BLaER1 treated with 17β-estradiol and CSF1 and Interleukin-3, amounts not matched to agents 10 nM and 100 nM (cell line): ENCODE data around the gene PSAP.

Experiments
- H3K27ac ChIP-seq, 11 experiments: shearing (Covaris generic); formaldehyde crosslinking; 2 replicates each; pipeline ENCODE4 v1.8.1; 2022
- H3K27me3 ChIP-seq, 11 experiments: shearing (Covaris generic); formaldehyde crosslinking; 2 replicates each; pipeline ENCODE4 v1.8.1; 2022
- H3K36me3 ChIP-seq, 11 experiments: shearing (Covaris generic); formaldehyde crosslinking; 2 replicates each; pipeline ENCODE4 v1.8.1; 2022
- H3K4me1 ChIP-seq, 10 experiments: shearing (Covaris generic); formaldehyde crosslinking; 2 replicates each; pipeline ENCODE4 v1.8.1; 2022
- H3K4me2 ChIP-seq, 11 experiments: shearing (Covaris generic); formaldehyde crosslinking; 2 replicates each; pipeline ENCODE4 v1.8.1; 2022
- H3K4me3 ChIP-seq, 10 experiments: shearing (Covaris generic); formaldehyde crosslinking; 2 replicates each; pipeline ENCODE4 v1.8.1; 2022
- H3K9ac ChIP-seq, 11 experiments: shearing (Covaris generic); formaldehyde crosslinking; 2 replicates each; pipeline ENCODE4 v1.8.1; 2022
- H3K9me3 ChIP-seq, 11 experiments: shearing (Covaris generic); formaldehyde crosslinking; replicated peaks in 1 of 11; 2 replicates each; pipeline ENCODE4 v1.8.1; 2022
- H4K20me1 ChIP-seq, 11 experiments: shearing (Covaris generic); formaldehyde crosslinking; 2 replicates each; pipeline ENCODE4 v1.8.1; 2022
- Cebpa-rat ChIP-seq, 11 experiments: shearing (Covaris generic); IDR thresholded peaks; 2 replicates each; pipeline ENCODE4 v1.8.1; 2022

PSAP gene

GRCh38 chr10:71850021-71850742 is 869 bp downstream of the PSAP start:
- no peaks in the 10 kb centered on the region for H3K27me3 ChIP-seq
- H3K27ac ChIP-seq: peak overlapping the region; percentile 88 to 97 (median 93)
- H4K20me1 ChIP-seq: peaks cover 58 to 59% (median 58%) of the 10 kb centered on the region in 11 experiments
- H3K9ac ChIP-seq: peak overlapping the region; percentile 94 to 98 (median 97)
- H3K36me3 ChIP-seq: peaks cover 0 to 53% (median 45%) of the 10 kb centered on the region in 11 experiments; a peak in 18 of 22 replicates
- peak overlapping the region; percentile 86 to 99 (median 96) for H3K4me2 ChIP-seq
- peak overlapping the region; percentile 92 to 99 (median 98) for H3K4me3 ChIP-seq
- H3K9me3 ChIP-seq: no peaks in the 10 kb centered on the region
- H3K4me1 ChIP-seq: peaks cover 55 to 86% (median 76%) of the 10 kb centered on the region in 10 experiments
- no peak for TF ChIP-seq Cebpa-rat (IDR thresholded peaks at IDR 0.05)

GRCh38 chr10:71849461-71849908 is 1.6 kb downstream of the PSAP start:
- no peak for TF ChIP-seq Cebpa-rat (IDR thresholded peaks at IDR 0.05)
- H3K27ac ChIP-seq: peak overlapping the region in 9 of 11 experiments; percentile 88 to 97 (median 93); a peak in 18 of 22 replicates
- peaks cover 60 to 86% (median 76%) of the 10 kb centered on the region in 10 experiments for H3K4me1 ChIP-seq
- peak overlapping the region; percentile 94 to 98 (median 97); a peak in 20 of 22 replicates for H3K9ac ChIP-seq
- H3K27me3 ChIP-seq: no peaks in the 10 kb centered on the region
- peak overlapping the region; percentile 92 to 99 (median 98); a peak in 19 of 20 replicates for H3K4me3 ChIP-seq
- peak overlapping the region; percentile 86 to 99 (median 96) for H3K4me2 ChIP-seq
- H3K36me3 ChIP-seq: peaks cover 0 to 60% (median 52%) of the 10 kb centered on the region in 11 experiments; a peak in 18 of 22 replicates
- peaks cover 65 to 66% (median 65%) of the 10 kb centered on the region in 11 experiments for H4K20me1 ChIP-seq
- H3K9me3 ChIP-seq: no peaks in the 10 kb centered on the region

- no peaks in the 10 kb centered on the region for H3K27me3 ChIP-seq
- H4K20me1 ChIP-seq: peaks cover 73 to 75% (median 74%) of the 10 kb centered on the region in 11 experiments
- peak overlapping the region in 9 of 11 experiments; percentile 24 to 97 (median 92); a peak in 13 of 22 replicates for H3K27ac ChIP-seq
- no peaks in the 10 kb centered on the region for H3K9me3 ChIP-seq
- peak overlapping the region in 9 of 10 experiments; percentile 92 to 99 (median 98); a peak in 18 of 20 replicates for H3K4me3 ChIP-seq
- peak overlapping the region; percentile 86 to 99 (median 96) for H3K4me2 ChIP-seq
- peaks cover 0 to 69% (median 59%) of the 10 kb centered on the region in 11 experiments; a peak in 18 of 22 replicates for H3K36me3 ChIP-seq
- H3K9ac ChIP-seq: peak overlapping the region in 10 of 11 experiments; percentile 48 to 98 (median 97); a peak in 20 of 22 replicates
- TF ChIP-seq Cebpa-rat (IDR thresholded peaks at IDR 0.05): no peak
- peaks cover 63 to 86% (median 77%) of the 10 kb centered on the region in 10 experiments for H3K4me1 ChIP-seq
Observed at GRCh38 chr10:71848325-71849275, 2.5 kb downstream of the PSAP start.

- Histone ChIP-seq H3K9me3 (no peaks in the 10 kb centered on the region), H3K9ac (peak overlapping the region in 5 of 11 experiments; percentile 95 to 97 (median 97); a peak in 9 of 22 replicates), H3K36me3 (peaks cover 0 to 81% (median 69%) of the 10 kb centered on the region in 11 experiments; a peak in 18 of 22 replicates), H3K4me3 (peak overlapping the region in 8 of 10 experiments; percentile 92 to 99 (median 98); a peak in 13 of 20 replicates), H3K4me2 (peak overlapping the region in 10 of 11 experiments; percentile 13 to 99 (median 94); a peak in 17 of 22 replicates), H3K27ac (peak overlapping the region in 3 of 11 experiments; percentile 88 to 93 (median 88); a peak in 3 of 22 replicates), H3K27me3 (no peaks in the 10 kb centered on the region), H4K20me1 (peaks cover 85 to 86% (median 86%) of the 10 kb centered on the region in 11 experiments), H3K4me1 (peaks cover 63 to 86% (median 77%) of the 10 kb centered on the region in 10 experiments)
- no peak for TF ChIP-seq Cebpa-rat (IDR thresholded peaks at IDR 0.05)
Observed at GRCh38 chr10:71847418-71847817, 3.6 kb downstream of the PSAP start.

GRCh38 chr10:71846816-71847215 is 4.2 kb downstream of the PSAP start:
- Histone ChIP-seq H3K4me2 (peak overlapping the region in 10 of 11 experiments; percentile 13 to 99 (median 94); a peak in 19 of 22 replicates), H3K36me3 (peaks cover 0 to 87% (median 72%) of the 10 kb centered on the region in 11 experiments; a peak in 18 of 22 replicates), H3K9me3 (no peaks in the 10 kb centered on the region), H3K4me1 (peaks cover 63 to 86% (median 77%) of the 10 kb centered on the region in 10 experiments), H3K9ac (peak overlapping the region in 4 of 11 experiments; percentile 32 to 97 (median 96); a peak in 5 of 22 replicates), H3K4me3 (peak overlapping the region in 6 of 10 experiments; percentile 92 to 99 (median 98); a peak in 13 of 20 replicates), H3K27ac (peak overlapping the region in 4 of 11 experiments; percentile 4 to 93 (median 88); a peak in 4 of 22 replicates), H4K20me1 (peaks cover 91 to 92% (median 92%) of the 10 kb centered on the region in 11 experiments), H3K27me3 (no peaks in the 10 kb centered on the region)
- TF ChIP-seq Cebpa-rat (IDR thresholded peaks at IDR 0.05): no peak

GRCh38 chr10:71845410-71846405 is 5.3 kb downstream of the PSAP start:
- Histone ChIP-seq H3K9ac (peak overlapping the region in 4 of 11 experiments; percentile 38 to 97 (median 96); a peak in 7 of 22 replicates), H4K20me1 (peaks cover 100% of the 10 kb centered on the region in 11 experiments), H3K4me3 (peak overlapping the region in 5 of 10 experiments; percentile 92 to 99 (median 97); a peak in 9 of 20 replicates), H3K9me3 (no peaks in the 10 kb centered on the region), H3K27ac (peak overlapping the region in 5 of 11 experiments; percentile 5 to 25 (median 14); a peak in 4 of 22 replicates), H3K27me3 (no peaks in the 10 kb centered on the region), H3K36me3 (peaks cover 0 to 98% (median 83%) of the 10 kb centered on the region in 11 experiments; a peak in 18 of 22 replicates), H3K4me1 (peaks cover 68 to 91% (median 82%) of the 10 kb centered on the region in 10 experiments), H3K4me2 (peak overlapping the region in 9 of 11 experiments; percentile 86 to 99 (median 95); a peak in 17 of 22 replicates)
- no peak for TF ChIP-seq Cebpa-rat (IDR thresholded peaks at IDR 0.05)

- Histone ChIP-seq H3K36me3 (peaks cover 0 to 100% (median 90%) of the 10 kb centered on the region in 11 experiments; a peak in 18 of 22 replicates), H3K9me3 (no peaks in the 10 kb centered on the region), H3K4me2 (peak overlapping the region in 8 of 11 experiments; percentile 14 to 99 (median 96); a peak in 13 of 22 replicates), H3K9ac (peak overlapping the region in 2 of 11 experiments; percentile 96 to 97; a peak in 3 of 22 replicates), H3K4me1 (peaks cover 69 to 100% (median 90%) of the 10 kb centered on the region in 10 experiments), H4K20me1 (peaks cover 100% of the 10 kb centered on the region in 11 experiments), H3K27ac (peak overlapping the region in 1 of 11 experiments; percentile 12; a peak in 2 of 22 replicates), H3K4me3 (peak overlapping the region in 4 of 10 experiments; percentile 16 to 98 (median 92); a peak in 6 of 20 replicates), H3K27me3 (no peaks in the 10 kb centered on the region)
- no peak for TF ChIP-seq Cebpa-rat (IDR thresholded peaks at IDR 0.05)
Observed at GRCh38 chr10:71844695-71845094, 6.4 kb downstream of the PSAP start.
